22Rv1 (cell line): Measurements from ENCODE around the gene PCDHGC3.
A peak's percentile ranks its signal among the peaks of the same experiment; 100 is the strongest.

Experiments
- H3K27ac ChIP-seq: fragments of 450-650 bp; 2 replicates; pipeline ENCODE4 v1.5.1; 2017
- ZFX ChIP-seq: fragments of 450-650 bp; IDR thresholded peaks from 2 replicates; pipeline ENCODE4 v1.6.1; 2017; ENCODE audit warnings: antibody characterized with exemption, borderline replicate concordance
- TF ChIP-seq, protein P1 (sequence below): fragments of 450-650 bp; IDR thresholded peaks from 2 replicates; pipeline ENCODE4 v1.5.1; 2017; ENCODE audit warnings: mild to moderate bottlenecking

The PCDHGC3 gene

DNA sequence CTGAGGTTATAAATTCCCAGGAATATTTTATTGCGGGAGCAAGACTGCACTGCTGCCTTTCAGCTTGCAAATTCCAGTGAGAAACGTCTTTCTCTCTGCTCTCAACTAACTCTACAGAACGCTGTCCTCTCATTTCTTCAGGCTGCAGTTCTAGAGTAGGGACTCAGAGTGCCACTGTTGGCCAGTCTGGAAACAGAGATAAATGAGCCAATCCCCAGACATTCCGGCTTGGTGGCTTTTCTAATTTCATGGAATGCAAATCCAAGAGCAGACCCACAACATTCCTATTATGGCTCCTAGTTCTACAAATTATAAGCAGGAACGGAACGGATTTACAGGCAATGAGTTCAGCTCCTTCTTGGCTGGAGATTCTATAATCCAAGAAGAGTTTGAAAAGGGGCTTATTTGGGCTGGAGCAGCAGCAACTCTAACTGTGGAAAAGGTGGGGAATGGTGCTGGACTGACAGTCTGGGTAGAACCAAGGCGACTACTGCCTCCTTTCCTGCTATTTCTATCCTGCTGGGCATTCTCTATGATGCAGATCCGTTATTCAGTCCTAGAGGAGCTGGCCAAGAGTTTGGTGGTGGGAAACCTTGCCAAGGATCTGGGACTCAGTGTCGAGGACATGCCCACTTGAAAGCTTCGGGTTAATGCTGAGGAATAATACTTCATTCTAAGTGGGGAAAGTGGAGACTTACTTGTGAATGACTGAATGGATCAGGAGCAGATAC is 36.2 kb upstream of the PCDHGC3 start:
- no peak for TF ChIP-seq ZFX
- TF ChIP-seq, protein P1, sequence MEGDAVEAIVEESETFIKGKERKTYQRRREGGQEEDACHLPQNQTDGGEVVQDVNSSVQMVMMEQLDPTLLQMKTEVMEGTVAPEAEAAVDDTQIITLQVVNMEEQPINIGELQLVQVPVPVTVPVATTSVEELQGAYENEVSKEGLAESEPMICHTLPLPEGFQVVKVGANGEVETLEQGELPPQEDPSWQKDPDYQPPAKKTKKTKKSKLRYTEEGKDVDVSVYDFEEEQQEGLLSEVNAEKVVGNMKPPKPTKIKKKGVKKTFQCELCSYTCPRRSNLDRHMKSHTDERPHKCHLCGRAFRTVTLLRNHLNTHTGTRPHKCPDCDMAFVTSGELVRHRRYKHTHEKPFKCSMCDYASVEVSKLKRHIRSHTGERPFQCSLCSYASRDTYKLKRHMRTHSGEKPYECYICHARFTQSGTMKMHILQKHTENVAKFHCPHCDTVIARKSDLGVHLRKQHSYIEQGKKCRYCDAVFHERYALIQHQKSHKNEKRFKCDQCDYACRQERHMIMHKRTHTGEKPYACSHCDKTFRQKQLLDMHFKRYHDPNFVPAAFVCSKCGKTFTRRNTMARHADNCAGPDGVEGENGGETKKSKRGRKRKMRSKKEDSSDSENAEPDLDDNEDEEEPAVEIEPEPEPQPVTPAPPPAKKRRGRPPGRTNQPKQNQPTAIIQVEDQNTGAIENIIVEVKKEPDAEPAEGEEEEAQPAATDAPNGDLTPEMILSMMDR, result no peak
- H3K27ac ChIP-seq, result no peak overlapping the region

DNA sequence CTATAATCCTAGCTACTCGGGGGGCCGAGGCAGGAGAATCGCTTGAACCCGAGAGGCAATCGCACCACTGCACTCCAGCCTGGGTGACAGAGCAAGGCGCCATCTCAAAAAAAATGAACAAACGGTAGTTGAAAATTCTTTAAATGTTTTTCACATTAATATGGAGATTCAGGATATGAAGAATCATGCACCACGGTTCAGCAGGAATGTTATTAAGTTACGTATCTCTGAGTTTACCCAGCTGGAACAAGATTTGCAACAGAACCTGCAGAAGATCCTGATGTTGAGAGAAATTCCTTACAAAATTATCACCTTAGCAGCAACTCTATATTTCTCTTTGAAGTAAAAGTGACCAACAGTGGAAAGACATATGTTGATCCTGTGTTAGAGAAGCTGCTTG is 35.4 kb upstream of the PCDHGC3 start:
- no peak overlapping the region for H3K27ac ChIP-seq
- no peak for TF ChIP-seq ZFX
- TF ChIP-seq, protein P1, result no peak

DNA sequence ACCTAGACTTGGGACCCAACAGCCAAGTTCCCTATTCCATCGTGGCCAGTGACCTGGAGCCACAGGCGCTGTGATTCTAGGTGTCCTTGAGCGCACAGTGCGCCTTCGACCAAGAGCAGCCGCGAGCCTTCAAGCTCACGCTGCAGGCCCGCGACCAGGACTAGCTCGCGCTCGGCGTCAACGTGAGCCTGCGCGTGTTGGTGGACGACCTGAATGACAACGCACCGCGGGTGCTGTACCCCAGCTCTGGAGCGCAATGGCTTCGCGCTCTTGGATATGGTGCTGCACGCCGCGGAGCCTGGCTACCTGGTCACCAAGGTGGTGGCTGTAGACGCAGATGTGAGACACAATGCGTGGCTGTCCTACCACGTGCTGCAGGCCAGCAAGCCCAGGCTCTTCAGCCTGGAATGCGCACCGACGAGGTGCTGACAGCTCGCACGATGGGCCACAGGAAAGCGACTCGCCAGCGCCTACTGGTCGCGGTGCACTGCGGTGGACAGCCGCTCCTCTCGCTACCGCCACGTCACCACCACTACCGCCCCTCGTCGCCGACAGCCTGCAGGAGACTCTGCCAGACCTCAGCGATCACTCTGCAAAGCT is 34.1 kb upstream of the PCDHGC3 start:
- no peak overlapping the region for H3K27ac ChIP-seq
- TF ChIP-seq, protein P1, result no peak
- TF ChIP-seq ZFX, result no peak

DNA sequence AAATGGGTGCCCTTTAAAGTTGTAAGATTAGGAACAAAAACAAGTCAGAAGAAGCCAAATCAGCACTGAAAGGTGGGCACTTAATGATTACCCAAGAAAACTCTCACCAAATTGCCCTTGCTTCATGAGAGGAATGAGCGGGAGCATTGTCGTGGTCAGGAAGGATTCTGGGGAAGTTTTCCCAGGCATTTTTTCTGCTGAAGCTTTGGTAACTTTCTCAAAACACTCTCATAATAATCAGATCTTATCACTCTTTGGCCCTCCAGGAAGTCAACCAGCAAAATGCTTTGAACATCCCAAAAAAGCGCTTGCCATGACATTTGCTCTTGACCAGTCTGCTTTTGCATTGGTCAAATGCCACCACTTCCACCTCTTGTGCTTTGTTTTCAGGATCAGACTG is 10.4 kb upstream of the PCDHGC3 start:
- H3K27ac ChIP-seq, result no peak overlapping the region
- TF ChIP-seq ZFX, result no peak
- TF ChIP-seq, protein P1, result no peak

DNA sequence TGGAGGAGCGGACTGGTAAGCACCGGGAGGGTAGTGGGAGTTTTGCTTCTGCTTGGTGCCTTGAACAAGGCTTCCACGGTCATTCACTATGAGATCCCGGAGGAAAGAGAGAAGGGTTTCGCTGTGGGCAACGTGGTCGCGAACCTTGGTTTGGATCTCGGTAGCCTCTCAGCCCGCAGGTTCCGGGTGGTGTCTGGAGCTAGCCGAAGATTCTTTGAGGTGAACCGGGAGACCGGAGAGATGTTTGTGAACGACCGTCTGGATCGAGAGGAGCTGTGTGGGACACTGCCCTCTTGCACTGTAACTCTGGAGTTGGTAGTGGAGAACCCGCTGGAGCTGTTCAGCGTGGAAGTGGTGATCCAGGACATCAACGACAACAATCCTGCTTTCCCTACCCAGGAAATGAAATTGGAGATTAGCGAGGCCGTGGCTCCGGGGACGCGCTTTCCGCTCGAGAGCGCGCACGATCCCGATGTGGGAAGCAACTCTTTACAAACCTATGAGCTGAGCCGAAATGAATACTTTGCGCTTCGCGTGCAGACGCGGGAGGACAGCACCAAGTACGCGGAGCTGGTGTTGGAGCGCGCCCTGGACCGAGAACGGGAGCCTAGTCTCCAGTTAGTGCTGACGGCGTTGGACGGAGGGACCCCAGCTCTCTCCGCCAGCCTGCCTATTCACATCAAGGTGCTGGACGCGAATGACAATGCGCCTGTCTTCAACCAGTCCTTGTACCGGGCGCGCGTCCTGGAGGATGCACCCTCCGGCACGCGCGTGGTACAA is 556 bp downstream of the PCDHGC3 start:
- peak overlapping the region; percentile 68 for H3K27ac ChIP-seq
- TF ChIP-seq, protein P1, result no peak
- no peak for TF ChIP-seq ZFX

DNA sequence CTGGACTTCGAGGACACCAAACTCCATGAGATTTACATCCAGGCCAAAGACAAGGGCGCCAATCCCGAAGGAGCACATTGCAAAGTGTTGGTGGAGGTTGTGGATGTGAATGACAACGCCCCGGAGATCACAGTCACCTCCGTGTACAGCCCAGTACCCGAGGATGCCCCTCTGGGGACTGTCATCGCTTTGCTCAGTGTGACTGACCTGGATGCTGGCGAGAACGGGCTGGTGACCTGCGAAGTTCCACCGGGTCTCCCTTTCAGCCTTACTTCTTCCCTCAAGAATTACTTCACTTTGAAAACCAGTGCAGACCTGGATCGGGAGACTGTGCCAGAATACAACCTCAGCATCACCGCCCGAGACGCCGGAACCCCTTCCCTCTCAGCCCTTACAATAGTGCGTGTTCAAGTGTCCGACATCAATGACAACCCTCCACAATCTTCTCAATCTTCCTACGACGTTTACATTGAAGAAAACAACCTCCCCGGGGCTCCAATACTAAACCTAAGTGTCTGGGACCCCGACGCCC is 1.3 kb downstream of the PCDHGC3 start:
- TF ChIP-seq, protein P1, result no peak
- no peak for TF ChIP-seq ZFX
- no peak overlapping the region for H3K27ac ChIP-seq
